ENCODE data around the gene MS4A3.

DNA sequence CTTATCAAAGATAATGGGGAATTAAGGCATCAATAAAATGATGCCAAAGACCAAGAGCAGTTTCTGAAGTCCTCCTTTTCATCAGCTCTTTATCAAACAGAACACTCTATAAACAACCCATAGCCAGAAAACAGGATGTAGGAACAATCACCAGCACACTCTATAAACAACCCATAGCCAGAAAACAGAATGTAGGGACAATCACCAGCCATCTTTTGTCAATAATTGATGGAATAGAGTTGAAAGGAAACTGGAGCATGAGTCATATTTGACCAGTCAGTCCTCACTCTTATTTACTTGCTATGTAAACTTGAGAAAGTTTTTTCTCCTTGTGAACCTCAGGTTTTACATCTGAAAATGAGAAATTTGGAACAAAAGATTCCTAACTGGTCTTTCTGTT is 42.0 kb downstream of the MS4A3 start:
- TF ChIP-seq, protein P1, sequence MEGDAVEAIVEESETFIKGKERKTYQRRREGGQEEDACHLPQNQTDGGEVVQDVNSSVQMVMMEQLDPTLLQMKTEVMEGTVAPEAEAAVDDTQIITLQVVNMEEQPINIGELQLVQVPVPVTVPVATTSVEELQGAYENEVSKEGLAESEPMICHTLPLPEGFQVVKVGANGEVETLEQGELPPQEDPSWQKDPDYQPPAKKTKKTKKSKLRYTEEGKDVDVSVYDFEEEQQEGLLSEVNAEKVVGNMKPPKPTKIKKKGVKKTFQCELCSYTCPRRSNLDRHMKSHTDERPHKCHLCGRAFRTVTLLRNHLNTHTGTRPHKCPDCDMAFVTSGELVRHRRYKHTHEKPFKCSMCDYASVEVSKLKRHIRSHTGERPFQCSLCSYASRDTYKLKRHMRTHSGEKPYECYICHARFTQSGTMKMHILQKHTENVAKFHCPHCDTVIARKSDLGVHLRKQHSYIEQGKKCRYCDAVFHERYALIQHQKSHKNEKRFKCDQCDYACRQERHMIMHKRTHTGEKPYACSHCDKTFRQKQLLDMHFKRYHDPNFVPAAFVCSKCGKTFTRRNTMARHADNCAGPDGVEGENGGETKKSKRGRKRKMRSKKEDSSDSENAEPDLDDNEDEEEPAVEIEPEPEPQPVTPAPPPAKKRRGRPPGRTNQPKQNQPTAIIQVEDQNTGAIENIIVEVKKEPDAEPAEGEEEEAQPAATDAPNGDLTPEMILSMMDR (conservative IDR thresholded peaks at IDR 0.05; ENCODE audit: low read length), result no peak
- TF ChIP-seq EZH2phosphoT487 (IDR thresholded peaks at IDR 0.05; ENCODE audit: borderline replicate concordance, low read depth, low read length), result no peak
